Transverse colon (tissue), 4 donors: Measurements from ENCODE around the gene OXT.

Experiments
- EP300 ChIP-seq: sonication (generic); formaldehyde crosslinking; IDR thresholded peaks from one replicate; pipeline ENCODE4 v1.6.1; 2017; ENCODE audit warnings: antibody characterized with exemption, low read depth
- POLR2A ChIP-seq: fragments of 450-650 bp; IDR thresholded peaks from one replicate; pipeline ENCODE4 v1.6.1; 2016; ENCODE audit warnings: antibody characterized with exemption, mild to moderate bottlenecking, moderate library complexity
- POLR2AphosphoS5 ChIP-seq, 3 donors: sonication (generic); formaldehyde crosslinking; IDR thresholded peaks; one replicate each; pipeline ENCODE4 v1.6.1; 2016; ENCODE audit warnings: antibody characterized with exemption in 3 of 3
- TF ChIP-seq, protein P1 (sequence below), 5 experiments: fragments of 200-600 bp in 3 of 5; fragments of 450-650 bp in 2 of 5; sonication (generic) in 3 of 5; IDR thresholded peaks; 1 replicate in 2 of 5; 2 replicates in 3 of 5; pipeline ENCODE4 v1.5.1; 2016 to 2017; ENCODE audit warnings: antibody characterized with exemption in 5 of 5, inconsistent platforms in 3 of 5, mild to moderate bottlenecking in 2 of 5, moderate library complexity in 1 of 5

DNA sequence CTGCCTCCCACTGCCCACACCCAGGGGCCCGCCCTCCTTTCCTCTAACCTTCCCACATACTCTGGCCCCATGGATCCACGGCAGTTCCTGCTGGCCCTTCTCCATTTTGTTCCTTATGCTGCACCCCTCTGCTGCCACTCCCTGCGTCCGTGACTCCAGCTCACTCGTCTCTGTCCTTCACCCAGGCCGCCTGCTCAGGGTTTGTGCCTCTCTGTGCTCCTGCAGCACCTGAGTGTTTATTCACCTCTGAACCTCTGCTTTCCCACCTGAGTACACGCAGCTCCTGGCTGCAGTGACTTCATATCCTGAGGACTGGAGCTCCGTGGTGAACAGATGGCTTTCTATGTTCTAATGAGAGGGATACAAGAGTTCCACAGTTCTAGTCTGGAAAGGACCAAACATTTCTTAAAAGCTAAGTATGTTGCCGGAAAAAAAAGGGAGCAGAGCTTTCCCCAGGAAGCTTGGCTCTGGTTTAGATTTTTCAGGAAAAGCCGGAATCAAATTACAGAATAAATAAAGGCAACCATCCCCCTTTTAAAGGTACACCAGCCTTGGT, 29.5 kb upstream of the OXT start:
- TF ChIP-seq, protein P1, sequence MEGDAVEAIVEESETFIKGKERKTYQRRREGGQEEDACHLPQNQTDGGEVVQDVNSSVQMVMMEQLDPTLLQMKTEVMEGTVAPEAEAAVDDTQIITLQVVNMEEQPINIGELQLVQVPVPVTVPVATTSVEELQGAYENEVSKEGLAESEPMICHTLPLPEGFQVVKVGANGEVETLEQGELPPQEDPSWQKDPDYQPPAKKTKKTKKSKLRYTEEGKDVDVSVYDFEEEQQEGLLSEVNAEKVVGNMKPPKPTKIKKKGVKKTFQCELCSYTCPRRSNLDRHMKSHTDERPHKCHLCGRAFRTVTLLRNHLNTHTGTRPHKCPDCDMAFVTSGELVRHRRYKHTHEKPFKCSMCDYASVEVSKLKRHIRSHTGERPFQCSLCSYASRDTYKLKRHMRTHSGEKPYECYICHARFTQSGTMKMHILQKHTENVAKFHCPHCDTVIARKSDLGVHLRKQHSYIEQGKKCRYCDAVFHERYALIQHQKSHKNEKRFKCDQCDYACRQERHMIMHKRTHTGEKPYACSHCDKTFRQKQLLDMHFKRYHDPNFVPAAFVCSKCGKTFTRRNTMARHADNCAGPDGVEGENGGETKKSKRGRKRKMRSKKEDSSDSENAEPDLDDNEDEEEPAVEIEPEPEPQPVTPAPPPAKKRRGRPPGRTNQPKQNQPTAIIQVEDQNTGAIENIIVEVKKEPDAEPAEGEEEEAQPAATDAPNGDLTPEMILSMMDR (IDR thresholded peaks at IDR 0.05), result no peak
- TF ChIP-seq POLR2AphosphoS5 (IDR thresholded peaks at IDR 0.05), result no peak
- no peak for TF ChIP-seq POLR2A
- TF ChIP-seq EP300, result no peak
